HG03354 (cell line): ENCODE data around the gene RBM10.

ENCODE experiments used
- ATAC-seq: cut with Tn5 transposase; IDR thresholded peaks from one replicate; pipeline ENCODE4 v1.9.1; 2021; ENCODE audit warnings: mild to moderate bottlenecking; ENCODE audit not compliant: unreplicated experiment, poor library complexity, severe bottlenecking

Gene RBM10

GRCh38 chrX:47228550-47229270 is 83.7 kb downstream of the RBM10 start:
- no peak for ATAC-seq

DNA sequence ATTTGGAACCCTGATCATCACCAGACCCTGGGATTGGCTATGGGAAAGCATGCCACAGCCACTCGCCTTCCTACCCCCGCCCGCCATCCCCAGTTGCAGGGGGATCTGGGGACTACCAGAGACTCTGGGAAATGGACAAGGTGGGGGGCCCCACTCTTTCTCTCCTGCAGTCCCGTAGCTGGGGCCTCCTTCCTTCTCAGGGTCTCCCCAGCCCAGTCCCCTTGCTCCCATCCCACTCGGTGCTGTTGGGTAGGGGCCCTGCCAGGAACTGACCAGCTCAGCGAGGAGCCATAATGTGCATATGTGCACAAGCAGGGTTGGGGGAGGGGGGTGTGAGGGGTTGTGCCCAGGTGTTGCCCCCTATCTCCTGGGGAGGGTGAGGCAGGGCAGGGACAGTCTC is 84.4 kb downstream of the RBM10 start:
- ATAC-seq: no peak

DNA sequence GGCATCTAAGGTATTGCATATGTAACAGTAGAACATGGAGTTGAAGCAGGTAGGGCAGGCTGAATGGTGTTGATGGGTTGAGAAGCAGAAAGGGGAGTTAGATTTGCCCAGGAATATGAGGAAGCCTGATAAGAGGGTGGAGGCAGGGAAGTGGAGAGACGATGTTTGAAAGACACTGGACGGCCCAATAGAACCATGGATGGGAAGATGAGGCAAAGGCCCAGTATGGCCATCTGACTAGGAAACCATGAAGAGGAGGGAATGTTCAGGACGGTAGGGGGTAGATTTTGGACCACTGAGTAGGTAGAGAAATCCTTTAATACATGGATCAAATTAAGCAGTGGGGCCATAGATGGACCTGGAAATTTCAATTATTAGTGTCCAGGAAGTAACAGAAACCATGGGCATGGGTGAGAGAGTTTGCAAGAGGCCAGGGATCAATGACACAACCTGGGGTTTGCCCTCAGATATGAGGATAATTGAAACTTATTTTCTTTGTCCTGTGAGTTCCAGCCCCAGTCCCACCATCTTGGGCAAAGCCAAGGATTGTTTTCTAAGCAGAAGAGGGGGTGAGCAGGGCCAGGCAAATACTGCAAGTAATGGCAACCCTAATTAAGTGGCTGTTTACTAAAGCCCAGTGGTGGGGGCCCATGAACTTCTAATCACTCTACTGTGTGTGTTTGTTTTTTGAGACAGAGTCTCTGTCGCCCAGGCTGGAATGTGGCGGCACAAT is 85.3 kb downstream of the RBM10 start:
- no peak for ATAC-seq

DNA sequence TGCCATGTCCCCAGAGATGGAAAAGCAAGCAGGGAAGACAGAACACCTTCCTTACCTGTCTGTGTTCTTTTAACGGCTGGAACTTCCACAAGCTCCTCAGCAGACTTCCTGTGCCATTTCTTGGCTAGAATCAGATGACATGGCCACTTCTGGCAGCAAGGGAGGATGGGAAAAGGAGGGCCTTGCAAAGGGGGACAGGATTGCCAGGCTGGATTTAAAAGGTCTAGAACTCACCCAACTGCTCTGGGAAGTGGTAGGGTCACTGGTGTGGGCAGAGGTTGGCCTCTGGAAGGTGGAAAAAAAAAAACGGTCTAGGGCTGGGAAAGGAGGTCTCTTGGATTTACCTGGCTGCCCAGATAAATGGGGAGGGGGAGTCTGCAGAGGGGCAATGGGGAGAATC is 86.1 kb downstream of the RBM10 start:
- ATAC-seq: no peak

DNA sequence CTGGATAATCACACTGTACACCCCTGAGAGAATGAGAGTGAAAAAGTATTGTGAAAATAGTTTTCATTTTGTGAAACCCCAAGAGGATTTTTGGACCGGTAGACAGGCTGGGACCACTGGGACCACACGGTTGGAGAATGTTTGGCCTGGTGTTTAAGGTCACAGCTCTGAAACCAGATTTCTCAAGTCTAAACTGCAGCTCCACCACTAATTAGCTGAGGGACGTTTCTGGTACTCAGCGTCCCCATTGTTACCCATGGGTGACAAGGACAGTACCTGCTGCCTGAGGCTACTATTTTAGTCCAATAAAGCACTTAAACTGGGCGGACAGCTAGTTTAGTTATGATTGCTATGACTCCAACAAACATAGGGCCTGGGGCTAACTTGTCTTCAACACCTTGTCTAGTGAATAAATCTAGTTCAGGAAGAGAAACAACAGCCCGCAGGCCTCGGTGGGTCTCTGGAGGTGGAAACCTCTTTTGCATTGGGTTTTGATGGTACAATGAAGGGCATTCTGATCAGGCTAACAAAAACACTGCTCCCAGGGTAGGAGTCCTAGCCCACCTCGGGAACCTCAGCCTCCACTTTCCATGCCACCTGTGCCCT is 87.3 kb downstream of the RBM10 start:
- no peak for ATAC-seq

DNA sequence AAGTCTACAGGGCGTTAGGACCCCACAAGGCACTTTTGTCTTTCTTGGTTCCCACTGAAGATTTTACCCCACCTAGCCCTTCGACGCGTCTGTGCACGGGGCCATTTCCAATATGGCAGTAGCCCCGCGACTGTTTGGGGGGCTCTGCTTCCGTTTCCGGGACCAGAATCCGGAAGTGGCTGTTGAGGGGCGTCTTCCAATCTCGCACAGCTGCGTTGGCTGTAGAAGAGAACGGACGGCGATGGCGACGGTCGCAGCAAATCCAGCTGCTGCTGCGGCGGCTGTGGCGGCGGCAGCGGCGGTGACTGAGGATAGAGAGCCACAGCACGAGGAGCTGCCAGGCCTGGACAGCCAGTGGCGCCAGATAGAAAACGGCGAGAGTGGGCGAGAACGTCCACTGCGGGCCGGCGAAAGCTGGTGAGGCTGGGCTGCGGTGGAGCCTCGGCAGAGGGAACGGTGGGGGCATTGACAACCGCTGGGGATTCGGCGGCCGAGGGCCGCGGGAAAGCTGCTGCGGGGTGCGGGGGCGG is 87.8 kb downstream of the RBM10 start, which contains the start of gene USP11:
TSS of gene USP11 (plus strand) at position 207 of the 530 bp plus-strand sequence. CDS start at position 242, 35 bp downstream.
- no peak for ATAC-seq

- ATAC-seq: peak; percentile 86
Observed at GRCh38 chrX:47233333-47234113, 88.5 kb downstream of the RBM10 start.

DNA sequence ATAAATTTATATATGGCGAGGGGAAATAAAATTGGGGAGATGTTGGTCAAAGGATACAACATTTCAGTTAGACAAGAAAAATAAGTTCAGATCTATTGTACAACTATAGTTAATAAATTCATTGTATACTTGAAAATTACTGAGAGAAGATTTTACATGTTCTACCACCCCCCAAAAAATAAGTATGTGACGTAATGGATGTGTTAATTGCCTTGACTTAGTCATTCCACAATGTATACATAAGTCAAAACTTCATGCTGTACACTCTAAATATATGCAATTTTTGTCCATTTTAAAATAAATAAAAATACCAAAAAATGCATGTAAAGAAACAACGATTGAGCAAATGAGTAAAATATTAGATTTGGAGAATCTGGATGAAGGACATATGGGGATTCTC is 89.6 kb downstream of the RBM10 start:
- ATAC-seq: no peak

- ATAC-seq: no peak
Observed at GRCh38 chrX:47235691-47236103, 90.7 kb downstream of the RBM10 start.
